Raji (cell line): ENCODE measurements around the gene SDHAF3.

ENCODE experiments used
- POLR2A ChIP-seq: IDR thresholded peaks from 2 replicates; pipeline ENCODE4 v1.6.1; 2011; ENCODE audit warnings: low read depth, low read length, control low read depth; ENCODE audit not compliant: insufficient read depth

SDHAF3 gene

DNA sequence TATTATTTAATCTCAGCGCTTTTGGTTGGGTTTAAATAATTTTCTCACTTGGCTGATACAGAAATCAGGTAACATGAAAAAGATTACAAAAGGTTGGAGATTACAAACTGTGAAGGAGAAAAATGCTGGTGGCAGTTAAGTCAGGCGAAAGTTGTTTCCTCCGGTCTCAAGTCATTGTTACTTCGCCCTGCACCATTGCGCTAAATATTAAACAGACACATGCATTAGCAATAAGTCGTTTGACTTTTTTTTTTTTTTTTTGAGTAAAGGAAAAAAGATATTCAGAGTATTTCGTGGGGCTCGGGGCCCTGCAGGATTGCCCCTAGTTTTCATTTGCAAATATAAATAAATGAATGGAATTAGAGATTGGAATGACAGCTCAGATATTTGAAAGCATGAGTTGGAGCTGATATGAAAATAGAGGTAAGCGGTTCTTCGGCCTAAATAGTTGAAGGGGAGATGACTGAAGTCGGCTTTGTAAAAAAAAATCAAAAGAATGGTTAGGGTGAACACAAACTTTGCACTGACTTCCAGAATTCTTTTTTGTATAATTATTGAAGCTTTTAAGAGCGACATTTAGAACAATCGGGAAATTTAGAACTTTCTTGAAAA is 914 bp downstream of the SDHAF3 start:
- no peak for TF ChIP-seq POLR2A

GRCh38 chr7:97119747-97120146 is 2.2 kb downstream of the SDHAF3 start:
- no peak for TF ChIP-seq POLR2A

- TF ChIP-seq POLR2A: no peak
Measured at GRCh38 chr7:97120713-97121457, 3.4 kb downstream of the SDHAF3 start.

- TF ChIP-seq POLR2A: no peak
Measured at GRCh38 chr7:97126483-97127171, 9.1 kb downstream of the SDHAF3 start.

- no peak for TF ChIP-seq POLR2A
Measured at GRCh38 chr7:97128736-97129135, 11.2 kb downstream of the SDHAF3 start.

DNA sequence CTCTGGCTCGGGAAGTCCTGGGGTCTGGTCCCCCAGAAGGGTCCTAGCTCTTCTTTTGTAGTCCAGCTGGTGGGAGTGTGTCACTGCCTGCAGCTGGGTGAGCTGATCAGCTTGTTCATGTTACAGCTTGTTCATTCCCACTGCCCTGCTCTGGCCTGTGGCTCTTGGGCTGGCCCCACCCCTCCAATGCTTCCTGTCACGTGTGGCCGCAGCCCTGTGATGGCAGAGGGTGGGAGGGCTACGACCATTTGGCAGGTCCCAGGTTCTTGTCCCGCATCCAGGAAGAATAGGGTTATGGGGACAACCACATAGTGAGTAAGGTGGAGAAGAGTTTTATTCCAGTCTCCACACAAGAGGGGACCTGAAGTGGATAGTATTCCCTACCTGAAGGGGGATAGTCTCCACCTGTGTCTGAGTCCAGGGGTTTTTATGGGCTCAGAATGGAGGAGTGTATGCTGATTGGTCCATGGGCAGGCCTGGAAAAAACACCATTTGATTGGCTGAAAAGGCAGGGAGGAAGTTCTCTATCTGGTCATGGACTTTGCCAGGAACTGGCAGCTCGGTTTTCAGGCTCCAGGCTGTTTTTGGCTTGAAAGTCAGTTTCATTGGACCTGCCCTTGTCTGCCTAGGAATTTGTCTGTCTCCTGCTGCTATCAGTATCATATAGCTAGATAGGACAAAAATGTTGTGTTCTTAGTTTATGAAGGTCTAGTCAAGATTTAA is 13.1 kb downstream of the SDHAF3 start:
- no peak for TF ChIP-seq POLR2A

DNA sequence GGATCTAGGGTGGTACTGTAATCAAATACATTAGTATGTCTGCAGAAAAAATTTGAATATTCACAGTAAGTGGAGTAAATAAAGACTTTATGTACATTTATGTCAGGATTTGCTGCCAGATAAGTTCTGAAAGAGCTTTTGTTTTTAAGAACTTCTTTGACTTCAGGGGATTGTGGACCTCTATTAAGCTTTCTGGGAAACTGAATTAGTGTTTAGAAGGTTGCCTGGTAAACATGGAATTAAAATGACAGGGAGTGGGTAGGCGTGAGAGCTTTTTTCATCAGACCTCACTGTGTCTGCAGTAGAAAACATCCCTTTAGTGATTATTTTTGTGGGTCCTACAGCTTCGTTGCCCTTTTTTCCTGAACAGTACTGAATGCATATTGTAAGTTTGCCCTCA is 15.7 kb downstream of the SDHAF3 start:
- no peak for TF ChIP-seq POLR2A

DNA sequence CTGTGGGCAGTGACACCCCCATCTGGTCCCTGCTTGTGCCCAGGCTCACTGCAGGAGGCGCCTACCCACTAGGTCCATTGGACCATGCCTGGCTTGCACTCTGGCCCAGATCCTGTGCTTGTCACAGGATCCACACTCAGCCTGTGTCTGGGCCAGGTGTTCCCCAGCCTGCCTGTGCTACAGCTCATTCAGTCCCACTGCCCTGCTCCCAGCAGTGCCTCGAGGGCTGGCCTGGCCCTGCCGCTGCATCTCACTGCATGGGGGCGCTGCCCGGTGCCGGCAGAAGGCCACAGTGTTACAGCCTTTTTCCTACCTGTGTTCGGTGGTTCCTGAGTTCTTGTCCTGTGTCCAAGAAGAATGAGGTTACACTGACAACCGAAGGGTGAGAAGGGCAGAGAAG is 21.3 kb downstream of the SDHAF3 start:
- TF ChIP-seq POLR2A: no peak

- TF ChIP-seq POLR2A: no peak
Measured at GRCh38 chr7:97145068-97145467, 27.6 kb downstream of the SDHAF3 start.

DNA sequence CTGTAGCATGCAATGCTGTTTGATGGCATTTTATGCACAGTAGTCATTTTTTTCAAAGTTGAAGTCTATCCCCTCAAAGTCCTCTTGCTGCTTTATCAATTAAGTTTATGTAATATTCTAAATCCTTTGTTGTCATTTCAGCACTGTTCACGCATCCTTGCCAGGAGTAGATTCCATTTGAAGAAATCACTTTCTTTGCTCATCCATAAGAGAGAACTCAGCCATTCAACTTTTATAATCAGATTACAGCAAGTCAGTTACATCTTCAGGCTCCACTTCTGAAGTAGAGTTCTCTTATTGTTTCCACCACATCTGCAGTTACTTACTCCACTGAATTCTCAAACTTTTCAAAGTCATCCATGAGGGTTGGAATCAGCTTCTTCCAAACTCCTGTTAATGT is 32.3 kb downstream of the SDHAF3 start:
- no peak for TF ChIP-seq POLR2A

- TF ChIP-seq POLR2A: no peak
Measured at GRCh38 chr7:97155897-97156418, 38.5 kb downstream of the SDHAF3 start.

- TF ChIP-seq POLR2A: no peak
Measured at GRCh38 chr7:97166308-97166707, 48.8 kb downstream of the SDHAF3 start.

GRCh38 chr7:97167176-97167575 is 49.7 kb downstream of the SDHAF3 start:
- no peak for TF ChIP-seq POLR2A

GRCh38 chr7:97167749-97168148 is 50.3 kb downstream of the SDHAF3 start:
- no peak for TF ChIP-seq POLR2A

DNA sequence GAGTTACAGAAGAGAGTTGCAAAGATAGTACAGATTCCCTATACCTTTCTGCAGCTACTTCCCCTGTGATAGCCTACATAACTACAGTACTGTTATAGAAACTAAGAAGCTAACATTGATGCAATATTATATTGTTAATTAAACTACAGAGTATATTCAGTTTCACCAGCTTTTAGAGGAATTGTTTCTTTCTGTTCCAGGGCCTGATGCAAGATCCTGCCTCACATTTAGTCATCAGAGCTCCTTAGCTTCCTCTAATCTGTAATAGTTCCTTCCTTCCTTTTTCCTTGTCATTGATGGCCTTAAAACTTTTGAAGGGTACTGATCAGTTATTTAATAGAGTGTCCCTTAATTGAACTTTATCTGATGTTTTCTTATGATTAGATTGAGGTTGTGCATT is 56.8 kb downstream of the SDHAF3 start:
- TF ChIP-seq POLR2A: no peak
